Kidney glomerular epithelial cell (primary cell): ENCODE measurements around the gene ERMP1.
"Not testable (repeated sequence)": the region's sequence is repeated elsewhere in the genome, so short reads cannot be mapped to it uniquely, and the experiment has no call there.

Experiments used
- DNase-seq: peaks from one replicate; lab custom pipeline; 2025; lab: John Stamatoyannopoulos, UW

The ERMP1 gene

GRCh38 chr9:5819174-5819573 lies 13.7 kb downstream of the ERMP1 start:
- no peak for DNase-seq

- no peak for DNase-seq
Measured at GRCh38 chr9:5818424-5819142, 14.3 kb downstream of the ERMP1 start.

- peak; percentile 22 for DNase-seq
Measured at GRCh38 chr9:5817862-5818261, 15.1 kb downstream of the ERMP1 start.

GRCh38 chr9:5815461-5815860 lies 17.5 kb downstream of the ERMP1 start:
- DNase-seq, result no peak

- no peak for DNase-seq
Measured at GRCh38 chr9:5813824-5814223, 19.1 kb downstream of the ERMP1 start.

- DNase-seq, result no peak
Measured at GRCh38 chr9:5811751-5812150, 21.2 kb downstream of the ERMP1 start.

- DNase-seq, result no peak
Measured at GRCh38 chr9:5805478-5805877, 27.4 kb downstream of the ERMP1 start.

- peak; percentile 59 for DNase-seq
Measured at GRCh38 chr9:5801739-5802113, 31.2 kb downstream of the ERMP1 start.

GRCh38 chr9:5800969-5801738 lies 31.8 kb downstream of the ERMP1 start:
- peak; percentile 59 for DNase-seq

- DNase-seq, result not testable (repeated sequence)
Measured at GRCh38 chr9:5800378-5800777, 32.5 kb downstream of the ERMP1 start.

GRCh38 chr9:5799314-5799713 lies 33.6 kb downstream of the ERMP1 start:
- peak; percentile 56 for DNase-seq

GRCh38 chr9:5798581-5798980 lies 34.3 kb downstream of the ERMP1 start:
- DNase-seq, result no peak

- DNase-seq, result no peak
Measured at GRCh38 chr9:5796298-5796697, 36.6 kb downstream of the ERMP1 start.

- no peak for DNase-seq
Measured at GRCh38 chr9:5793812-5794211, 39.1 kb downstream of the ERMP1 start.

GRCh38 chr9:5791870-5792269 lies 41.0 kb downstream of the ERMP1 start:
- DNase-seq, result no peak

- DNase-seq, result no peak
Measured at GRCh38 chr9:5790923-5791322, 42.0 kb downstream of the ERMP1 start.

GRCh38 chr9:5789489-5789888 lies 43.4 kb downstream of the ERMP1 start:
- DNase-seq, result no peak

- no peak for DNase-seq
Measured at GRCh38 chr9:5787759-5788302, 45.1 kb downstream of the ERMP1 start.

GRCh38 chr9:5787220-5787619 lies 45.7 kb downstream of the ERMP1 start:
- no peak for DNase-seq

- no peak for DNase-seq
Measured at GRCh38 chr9:5786370-5787127, 46.4 kb downstream of the ERMP1 start.

- DNase-seq, result no peak
Measured at GRCh38 chr9:5784526-5785315, 48.2 kb downstream of the ERMP1 start.

GRCh38 chr9:5783982-5784381 lies 48.9 kb downstream of the ERMP1 start:
- no peak for DNase-seq
